Upper lobe of right lung (tissue), 1 donor: ENCODE measurements around the gene DOCK2. TPM values are rescaled to one million over a fixed set of nuclear protein-coding genes. Genes with fewer than 3 reads are reported as not detected.

Experiments used
- ATAC-seq: fragments of 200-7000 bp; cut with Tn5 transposase; one replicate; pipeline ENCODE4 v1.9.1; 2020; ENCODE audit warnings: mild to moderate bottlenecking, moderate library complexity
- DNase-seq: peaks from one replicate; pipeline ENCODE4 v3.0.0-alpha.2; 2020
- H3K27ac ChIP-seq: fragments of 200-600 bp; one replicate; pipeline ENCODE4 v1.8.0; 2022
- H3K27me3 ChIP-seq: fragments of 200-600 bp; one replicate; pipeline ENCODE4 v1.8.0; 2022; ENCODE audit warnings: mild to moderate bottlenecking
- H3K36me3 ChIP-seq: fragments of 200-600 bp; one replicate; pipeline ENCODE4 v1.8.0; 2022
- H3K4me1 ChIP-seq: fragments of 200-600 bp; one replicate; pipeline ENCODE4 v1.8.0; 2022
- H3K4me3 ChIP-seq: fragments of 200-600 bp; one replicate; pipeline ENCODE4 v1.8.0; 2022; ENCODE audit warnings: mild to moderate bottlenecking
- H3K9me3 ChIP-seq: fragments of 200-600 bp; one replicate; pipeline ENCODE4 v1.8.0; 2022
- CTCF ChIP-seq: fragments of 200-600 bp; IDR thresholded peaks from one replicate; pipeline ENCODE4 v1.8.0; 2022; ENCODE audit warnings: antibody characterized with exemption
- intact Hi-C: fragments of 100-400 bp; cut with DNase I; formaldehyde crosslinking; loops from one replicate; pipeline ENCODE4 v1.11.0; 2022
- total RNA-seq: library from RNA; stranded (reverse); fragmentation: NEBNext Ultra II Directional; extraction: Animal tissue kit (Norgen Biotek cat#: 25700); gene quantifications from one replicate; pipeline ENCODE4 v1.2.1, GENCODE V29; 2021
- donor health status: DM: no; HTN: yes; CAD: no; lungs with severe emphysema.

Gene DOCK2
- total RNA-seq, 1 donor from 2014 or later: 65.4 TPM

GRCh38 chr5:169913479-169913878 lies 276.4 kb downstream of the DOCK2 start:
- ATAC-seq: no peak

GRCh38 chr5:169914766-169915165 lies 277.7 kb downstream of the DOCK2 start:
- H3K27me3 ChIP-seq: no peaks in the 10 kb centered on the region
- no peak overlapping the region for H3K27ac ChIP-seq
- no peak for TF ChIP-seq CTCF
- no peaks in the 10 kb centered on the region for H3K4me1 ChIP-seq
- DNase-seq (no peak), ATAC-seq (peak; percentile 61)
- no peak overlapping the region for H3K4me3 ChIP-seq
- H3K36me3 ChIP-seq: no peaks in the 10 kb centered on the region
- intact Hi-C loops: no loop called here
- no peaks in the 10 kb centered on the region for H3K9me3 ChIP-seq

More at GRCh38 chr5:169913479-169913878, 276.4 kb downstream of the DOCK2 start:
- no peak overlapping the region for H3K27ac ChIP-seq
- no peaks in the 10 kb centered on the region for H3K27me3 ChIP-seq
- intact Hi-C loops: no loop called here
- DNase-seq: no peak
- no peaks in the 10 kb centered on the region for H3K4me1 ChIP-seq
- TF ChIP-seq CTCF: no peak
- H3K9me3 ChIP-seq: no peaks in the 10 kb centered on the region
- H3K4me3 ChIP-seq: no peak overlapping the region
- H3K36me3 ChIP-seq: no peaks in the 10 kb centered on the region

GRCh38 chr5:169917500-169917899 lies 280.4 kb downstream of the DOCK2 start:
- Histone ChIP-seq H3K36me3 (no peaks in the 10 kb centered on the region), H3K27me3 (no peaks in the 10 kb centered on the region), H3K9me3 (no peaks in the 10 kb centered on the region), H3K27ac (no peak overlapping the region), H3K4me1 (no peaks in the 10 kb centered on the region), H3K4me3 (no peak overlapping the region)
- ATAC-seq: no peak
- intact Hi-C loops: no loop called here
- DNase-seq: no peak
- no peak for TF ChIP-seq CTCF

- no peak for DNase-seq
- ATAC-seq: no peak
- Histone ChIP-seq H3K27me3 (no peaks in the 10 kb centered on the region), H3K27ac (no peak overlapping the region), H3K36me3 (no peaks in the 10 kb centered on the region), H3K4me3 (no peak overlapping the region), H3K4me1 (no peaks in the 10 kb centered on the region), H3K9me3 (no peaks in the 10 kb centered on the region)
- no peak for TF ChIP-seq CTCF
- intact Hi-C loops: no loop called here
Measured at GRCh38 chr5:169918228-169918627, 281.2 kb downstream of the DOCK2 start.

GRCh38 chr5:169920474-169920873 lies 283.4 kb downstream of the DOCK2 start:
- Histone ChIP-seq H3K9me3 (no peaks in the 10 kb centered on the region), H3K27me3 (no peaks in the 10 kb centered on the region), H3K27ac (no peak overlapping the region), H3K4me1 (no peaks in the 10 kb centered on the region), H3K36me3 (no peaks in the 10 kb centered on the region), H3K4me3 (no peak overlapping the region)
- intact Hi-C loops: no loop called here
- ATAC-seq (no peak), DNase-seq (no peak)
- TF ChIP-seq CTCF: no peak

GRCh38 chr5:169921384-169921783 lies 284.3 kb downstream of the DOCK2 start:
- intact Hi-C loops: no loop called here
- DNase-seq: no peak
- no peaks in the 10 kb centered on the region for H3K9me3 ChIP-seq
- H3K27ac ChIP-seq: no peak overlapping the region
- TF ChIP-seq CTCF: no peak
- H3K27me3 ChIP-seq: no peaks in the 10 kb centered on the region
- no peak for ATAC-seq
- no peak overlapping the region for H3K4me3 ChIP-seq
- H3K36me3 ChIP-seq: no peaks in the 10 kb centered on the region
- no peaks in the 10 kb centered on the region for H3K4me1 ChIP-seq
